SU-DHL-6 (cell line): ENCODE measurements around the gene INPP5A.

ENCODE experiments used
- H2AFZ ChIP-seq: fragments of 200-600 bp; sonication (generic); 2 replicates; pipeline ENCODE4 v1.6.1; 2014; ENCODE audit warnings: low read depth, mild to moderate bottlenecking, moderate library complexity, mixed read lengths, antibody characterized with exemption, low read length; ENCODE audit not compliant: severe bottlenecking
- H3F3A ChIP-seq: fragments of 200-600 bp; shearing (Covaris generic); 2 replicates; pipeline ENCODE4 v1.6.0; 2016; ENCODE audit warnings: antibody characterized with exemption, mild to moderate bottlenecking; ENCODE audit not compliant: insufficient read depth
- H3K27ac ChIP-seq: fragments of 200-600 bp; sonication (generic); 2 replicates; pipeline ENCODE4 v1.5.1; 2016; ENCODE audit warnings: low read depth, mild to moderate bottlenecking, low read length, moderate library complexity, mixed read lengths
- H3K27me3 ChIP-seq: fragments of 200-600 bp; sonication (generic), shearing (Covaris generic); 2 replicates; pipeline ENCODE4 v1.6.0; 2014; ENCODE audit warnings: mild to moderate bottlenecking, low read length
- H3K36me3 ChIP-seq: fragments of 200-600 bp; sonication (generic); 2 replicates; pipeline ENCODE4 v1.6.1; 2014; ENCODE audit warnings: mild to moderate bottlenecking, low read length, mixed read lengths
- H3K4me2 ChIP-seq: fragments of 300-600, 200-600 bp; shearing (Covaris generic), sonication (generic); 2 replicates; pipeline ENCODE4 v1.6.0; 2014; ENCODE audit warnings: low read length, low read depth, mild to moderate bottlenecking; ENCODE audit not compliant: poor library complexity, severe bottlenecking
- H3K4me3 ChIP-seq: fragments of 200-600 bp; sonication (generic); 2 replicates; pipeline ENCODE4 v1.5.1; 2014; ENCODE audit warnings: antibody characterized with exemption, low read length, mild to moderate bottlenecking, mixed read lengths; ENCODE audit not compliant: insufficient read depth, poor library complexity, severe bottlenecking
- H3K79me2 ChIP-seq: fragments of 200-600 bp; sonication (generic); 2 replicates; pipeline ENCODE4 v1.6.1; 2014; ENCODE audit warnings: mild to moderate bottlenecking, low read length, moderate library complexity; ENCODE audit not compliant: insufficient read depth
- H3K9ac ChIP-seq: fragments of 200-600 bp; sonication (generic); 2 replicates; pipeline ENCODE4 v1.7.0; 2014; ENCODE audit warnings: mild to moderate bottlenecking, low read length
- H3K9me2 ChIP-seq: fragments of 200-600 bp; sonication (generic); replicated peaks from 2 replicates; pipeline ENCODE4 v1.6.1; 2014; ENCODE audit warnings: low read length; ENCODE audit not compliant: insufficient read depth
- H3K9me3 ChIP-seq: fragments of 200-600 bp; sonication (generic); 2 replicates; pipeline ENCODE4 v1.6.1; 2014; ENCODE audit warnings: low read length, mixed read lengths; ENCODE audit not compliant: insufficient read depth
- H4K20me1 ChIP-seq: fragments of 200-600 bp; sonication (generic); 2 replicates; pipeline ENCODE4 v1.6.1; 2014; ENCODE audit warnings: low read depth, mild to moderate bottlenecking, antibody characterized with exemption, low read length, moderate library complexity, mixed read lengths
- EZH2phosphoT487 ChIP-seq: fragments of 200-600 bp; sonication (generic), shearing (Covaris generic); conservative IDR thresholded peaks from 2 replicates; pipeline ENCODE4 v1.6.1; 2018; ENCODE audit warnings: mild to moderate bottlenecking, antibody characterized with exemption, low read length, moderate library complexity, mixed read lengths
- TF ChIP-seq, protein P1 (sequence below): fragments of 200-600 bp; sonication (generic); IDR thresholded peaks from one replicate; pipeline ENCODE4 v1.5.1; 2017; ENCODE audit warnings: antibody characterized with exemption, mild to moderate bottlenecking, low read length, moderate library complexity; ENCODE audit not compliant: insufficient read depth, poor library complexity, severe bottlenecking

Gene INPP5A

DNA sequence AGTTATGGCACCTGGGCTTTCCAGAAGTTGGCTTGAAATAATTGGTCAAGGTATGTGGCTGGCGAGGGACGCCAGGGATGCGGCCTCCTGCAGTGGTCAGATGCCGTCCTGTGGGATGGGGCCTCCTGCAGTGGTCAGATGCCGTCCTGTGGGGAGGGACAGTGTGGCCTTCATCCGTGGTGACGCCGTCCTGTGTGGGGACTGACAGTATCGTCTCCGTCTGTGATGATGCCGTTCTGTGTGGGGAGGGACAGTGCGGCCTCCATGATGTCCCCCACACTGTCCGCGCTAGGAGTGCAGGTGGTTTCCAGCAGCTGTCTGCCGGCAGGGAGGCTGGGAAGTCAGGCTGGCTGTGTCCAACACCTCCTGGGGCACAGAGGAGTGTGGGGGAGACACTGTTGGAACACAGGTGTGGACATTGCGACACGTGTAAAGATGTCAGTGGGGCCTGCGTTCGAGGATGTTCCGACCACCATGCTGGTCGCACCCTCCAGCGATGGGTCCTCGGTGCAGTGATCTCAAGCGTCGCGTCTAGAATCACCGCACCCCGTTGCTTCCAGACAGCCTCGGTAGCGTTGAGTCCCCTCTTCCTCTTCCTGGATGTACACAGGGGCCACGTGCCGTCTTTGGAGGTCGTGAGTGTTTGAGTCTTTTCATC, 52.6 kb downstream of the INPP5A start:
- no peaks in the 10 kb centered on the region for H3K9me3 ChIP-seq
- no peaks in the 10 kb centered on the region for H3K9me2 ChIP-seq
- H3F3A ChIP-seq: no peaks in the 10 kb centered on the region
- H2AFZ ChIP-seq: no peak overlapping the region
- no peak overlapping the region for H3K27ac ChIP-seq
- no peaks in the 10 kb centered on the region for H3K27me3 ChIP-seq
- H3K36me3 ChIP-seq: no peaks in the 10 kb centered on the region
- H4K20me1 ChIP-seq: no peaks in the 10 kb centered on the region
- H3K79me2 ChIP-seq: no peaks in the 10 kb centered on the region
- H3K4me3 ChIP-seq: no peak overlapping the region
- no peak overlapping the region for H3K9ac ChIP-seq
- H3K4me2 ChIP-seq: no peak overlapping the region
- TF ChIP-seq, protein P1, sequence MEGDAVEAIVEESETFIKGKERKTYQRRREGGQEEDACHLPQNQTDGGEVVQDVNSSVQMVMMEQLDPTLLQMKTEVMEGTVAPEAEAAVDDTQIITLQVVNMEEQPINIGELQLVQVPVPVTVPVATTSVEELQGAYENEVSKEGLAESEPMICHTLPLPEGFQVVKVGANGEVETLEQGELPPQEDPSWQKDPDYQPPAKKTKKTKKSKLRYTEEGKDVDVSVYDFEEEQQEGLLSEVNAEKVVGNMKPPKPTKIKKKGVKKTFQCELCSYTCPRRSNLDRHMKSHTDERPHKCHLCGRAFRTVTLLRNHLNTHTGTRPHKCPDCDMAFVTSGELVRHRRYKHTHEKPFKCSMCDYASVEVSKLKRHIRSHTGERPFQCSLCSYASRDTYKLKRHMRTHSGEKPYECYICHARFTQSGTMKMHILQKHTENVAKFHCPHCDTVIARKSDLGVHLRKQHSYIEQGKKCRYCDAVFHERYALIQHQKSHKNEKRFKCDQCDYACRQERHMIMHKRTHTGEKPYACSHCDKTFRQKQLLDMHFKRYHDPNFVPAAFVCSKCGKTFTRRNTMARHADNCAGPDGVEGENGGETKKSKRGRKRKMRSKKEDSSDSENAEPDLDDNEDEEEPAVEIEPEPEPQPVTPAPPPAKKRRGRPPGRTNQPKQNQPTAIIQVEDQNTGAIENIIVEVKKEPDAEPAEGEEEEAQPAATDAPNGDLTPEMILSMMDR: no peak
- TF ChIP-seq EZH2phosphoT487: no peak

DNA sequence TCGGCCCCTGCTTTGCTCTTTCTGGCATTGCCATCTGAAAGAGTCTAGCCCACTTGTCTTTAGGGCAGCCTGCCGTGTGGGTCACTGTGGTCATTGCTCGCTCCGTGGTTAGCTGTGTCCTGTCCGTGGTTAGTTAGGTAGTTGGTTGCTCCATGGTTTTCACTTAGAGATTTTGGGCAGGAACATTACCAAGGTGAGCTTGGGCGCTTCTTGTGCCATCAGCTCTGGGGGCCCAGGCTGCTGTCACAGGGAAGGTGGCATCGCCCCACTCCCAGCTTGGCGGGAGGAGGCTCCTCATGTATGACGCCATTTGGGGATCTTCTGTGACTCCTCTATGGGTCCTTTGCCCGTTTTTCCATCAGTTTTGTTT, 53.1 kb downstream of the INPP5A start:
- Histone ChIP-seq H3K9ac (no peak overlapping the region), H2AFZ (no peak overlapping the region), H3K9me2 (no peaks in the 10 kb centered on the region), H3F3A (no peaks in the 10 kb centered on the region), H3K36me3 (no peaks in the 10 kb centered on the region), H4K20me1 (no peaks in the 10 kb centered on the region), H3K27me3 (no peaks in the 10 kb centered on the region), H3K79me2 (no peaks in the 10 kb centered on the region), H3K4me3 (no peak overlapping the region), H3K27ac (no peak overlapping the region), H3K9me3 (no peaks in the 10 kb centered on the region), H3K4me2 (no peak overlapping the region)
- TF ChIP-seq, protein P1: no peak
- TF ChIP-seq EZH2phosphoT487: no peak

DNA sequence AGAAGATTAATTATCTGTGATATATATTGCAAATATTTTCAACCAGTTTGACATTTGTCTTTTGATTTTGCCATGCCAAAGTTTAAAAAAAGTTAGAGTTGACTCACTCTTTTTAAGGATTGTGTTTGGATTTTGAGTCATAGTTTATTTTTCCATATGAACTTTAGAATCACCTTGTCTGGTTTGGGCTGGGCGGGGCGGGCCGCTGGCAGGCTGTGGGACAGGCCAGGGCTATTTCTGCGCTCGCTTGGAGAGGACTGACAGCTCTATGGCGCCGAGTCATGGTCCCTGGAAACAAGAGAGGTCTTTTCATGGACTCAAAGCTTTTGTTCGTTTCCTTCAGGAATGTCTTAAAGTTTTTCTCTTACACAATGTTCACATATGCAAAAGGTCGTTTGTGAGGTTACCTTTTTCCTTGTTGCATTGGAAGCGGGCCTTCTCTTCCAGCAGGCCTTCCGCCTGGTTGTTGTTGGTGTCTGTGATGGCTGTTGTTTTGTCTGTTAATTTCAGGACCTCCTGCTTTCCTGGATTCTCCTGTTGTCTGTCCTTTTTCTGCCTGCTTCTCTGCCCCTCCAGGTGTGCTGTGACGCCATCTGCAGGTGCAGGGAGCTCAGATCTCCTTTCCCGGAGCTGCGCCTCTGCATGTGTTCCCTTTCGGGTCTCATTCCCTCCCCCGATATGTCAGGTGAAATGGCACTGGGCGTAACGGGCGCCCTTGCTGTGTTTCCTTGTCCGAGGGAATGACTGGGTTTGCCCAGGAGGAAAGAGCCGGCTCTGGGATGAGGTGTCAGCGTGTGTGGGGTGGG, 53.8 kb downstream of the INPP5A start:
- Histone ChIP-seq H2AFZ (no peak overlapping the region), H4K20me1 (no peaks in the 10 kb centered on the region), H3K9me3 (no peaks in the 10 kb centered on the region), H3K27me3 (no peaks in the 10 kb centered on the region), H3K9ac (no peak overlapping the region), H3K27ac (no peak overlapping the region), H3F3A (no peaks in the 10 kb centered on the region), H3K4me3 (no peak overlapping the region), H3K36me3 (no peaks in the 10 kb centered on the region), H3K79me2 (no peaks in the 10 kb centered on the region), H3K9me2 (no peaks in the 10 kb centered on the region), H3K4me2 (no peak overlapping the region)
- TF ChIP-seq, protein P1: no peak
- TF ChIP-seq EZH2phosphoT487: no peak
